HCT116 (cell line): ENCODE data around the gene MCTP2. TPM values are rescaled to one million over a fixed set of nuclear protein-coding genes. Genes with fewer than 3 reads are reported as not detected.

ENCODE experiments used
- ATAC-seq: fragments of 200-7000 bp; cut with Tn5 transposase; 2 replicates; pipeline ENCODE4 v1.9.1; 2020; ENCODE audit warnings: mild to moderate bottlenecking, moderate library complexity
- BruUV-seq: library from RNA; stranded (reverse); fragments of 400-500 nt; replicated peaks from 2 replicates; lab custom pipeline; 2021; lab: Mats Ljungman, UMichigan
- CTCF ChIA-PET: fragments of 300-600 bp; sonication (Branson Sonifier 250); formaldehyde crosslinking; loops from one replicate; lab custom pipeline; 2021; ENCODE audit warnings: antibody characterized with exemption; lab: Charles Lee
- POLR2A ChIA-PET: fragments of 300-600, 350-600 bp; sonication (Branson Sonifier 250); formaldehyde crosslinking; loops from one replicate; lab custom pipeline; 2021; ENCODE audit warnings: antibody characterized with exemption; lab: Charles Lee
- RAD21 ChIA-PET, 2 experiments: fragments of 300-600 bp; sonication (Branson Sonifier 250); formaldehyde crosslinking; loops; one replicate each; lab custom pipeline; 2023; ENCODE audit warnings: low total read pairs in 2 of 2; ENCODE audit not compliant: uncharacterized antibody in 2 of 2, unreplicated experiment in 2 of 2, low non-redundant PET in 1 of 2; lab: Charles Lee
- DNase-seq: peaks from one replicate; pipeline ENCODE4 v3.0.0-alpha.2; 2010; ENCODE audit warnings: low read depth, low spot score
- H2AFZ ChIP-seq: fragments of 200-600 bp; shearing (Covaris generic), sonication (generic); 2 replicates; pipeline ENCODE4 v1.6.1; 2017; ENCODE audit warnings: low read depth, mixed run types, mixed read lengths, antibody characterized with exemption, low read length; ENCODE audit not compliant: poor library complexity, severe bottlenecking
- H3K27ac ChIP-seq: 2 replicates; pipeline ENCODE4 v1.5.1; 2012; ENCODE audit warnings: low read depth, low read length
- H3K27me3 ChIP-seq: fragments of 200-600 bp; sonication (generic); 2 replicates; pipeline ENCODE4 v1.6.1; 2016; ENCODE audit warnings: mixed run types, low read length, mixed read lengths; ENCODE audit not compliant: insufficient read depth
- H3K36me3 ChIP-seq, 2 experiments: fragments of 200-500 bp in 1 of 2; fragments of 200-600 bp in 1 of 2; sonication (Bioruptor generic) in 1 of 2; sonication (generic) in 1 of 2; 2 replicates each; pipeline versions ENCODE4 v1.5.1 to v1.6.1; 2014 to 2016; ENCODE audit warnings: low read length in 2 of 2, inconsistent platforms in 1 of 2, mixed read lengths in 1 of 2, mixed run types in 1 of 2; ENCODE audit not compliant: insufficient read depth in 2 of 2, control insufficient read depth in 1 of 2
- H3K4me1 ChIP-seq, 2 experiments: fragments of 200-600 bp in 1 of 2; sonication (generic) in 1 of 2; 2 replicates each; pipeline versions ENCODE4 v1.5.1 to v1.6.1; 2012 to 2017; ENCODE audit warnings: low read length in 2 of 2, inconsistent platforms in 1 of 2, mild to moderate bottlenecking in 1 of 2, mixed read lengths in 1 of 2, mixed run types in 1 of 2, moderate library complexity in 1 of 2; ENCODE audit not compliant: insufficient read depth in 2 of 2, control insufficient read depth in 1 of 2
- H3K4me2 ChIP-seq: fragments of 200-600 bp; sonication (generic); 2 replicates; pipeline ENCODE4 v1.6.1; 2017; ENCODE audit warnings: mixed run types, low read length, mixed read lengths
- H3K4me3 ChIP-seq, 2 experiments: fragments of 200-600 bp in 1 of 2; sonication (generic) in 1 of 2; replicated peaks in 1 of 2; 2 replicates each; pipeline ENCODE4 v1.5.1; 2011 to 2016; ENCODE audit warnings: low read length in 2 of 2, control low read depth in 1 of 2, low read depth in 1 of 2, mild to moderate bottlenecking in 1 of 2, mixed read lengths in 1 of 2, mixed run types in 1 of 2
- H3K79me2 ChIP-seq: fragments of 200-600 bp; sonication (generic); 2 replicates; pipeline ENCODE4 v1.6.1; 2017; ENCODE audit warnings: mild to moderate bottlenecking, mixed run types, low read length, moderate library complexity, mixed read lengths; ENCODE audit not compliant: insufficient read depth
- H3K9ac ChIP-seq: fragments of 200-600 bp; sonication (generic); 2 replicates; pipeline ENCODE4 v1.6.1; 2016; ENCODE audit warnings: low read length, mixed read lengths
- H3K9me2 ChIP-seq: fragments of 200-600 bp; sonication (generic), shearing (Covaris generic); 2 replicates; pipeline ENCODE4 v1.6.1; 2017; ENCODE audit warnings: mixed run types, mild to moderate bottlenecking, moderate library complexity; ENCODE audit not compliant: insufficient read depth
- H3K9me3 ChIP-seq, 2 experiments: fragments of 200-500 bp in 1 of 2; fragments of 200-600 bp in 1 of 2; sonication (Bioruptor generic) in 1 of 2; sonication (generic) in 1 of 2; 2 replicates each; pipeline ENCODE4 v1.6.1; 2014 to 2017; ENCODE audit warnings: low read length in 2 of 2, mixed read lengths in 2 of 2, inconsistent platforms in 1 of 2, low read depth in 1 of 2, mild to moderate bottlenecking in 1 of 2, mixed run types in 1 of 2, moderate library complexity in 1 of 2; ENCODE audit not compliant: control insufficient read depth in 1 of 2, insufficient read depth in 1 of 2
- H4K20me1 ChIP-seq: fragments of 200-600 bp; sonication (generic), shearing (Covaris generic); 2 replicates; pipeline ENCODE4 v1.6.1; 2017; ENCODE audit warnings: mixed run types, mild to moderate bottlenecking, moderate library complexity; ENCODE audit not compliant: insufficient read depth
- CBX3 ChIP-seq: IDR thresholded peaks from 2 replicates; pipeline ENCODE4 v1.6.1; 2012; ENCODE audit warnings: low read depth
- CTCF ChIP-seq, 3 experiments: fragments of 200-600 bp in 1 of 3; sonication (generic) in 1 of 3; IDR thresholded peaks in 2 of 3; conservative IDR thresholded peaks in 1 of 3; 2 replicates each; pipeline ENCODE4 v1.5.1; 2012 to 2017; ENCODE audit warnings: low read depth in 2 of 3, low read length in 2 of 3, antibody characterized with exemption in 1 of 3, borderline replicate concordance in 1 of 3, control low read depth in 1 of 3, mild to moderate bottlenecking in 1 of 3, mixed read lengths in 1 of 3, mixed run types in 1 of 3, moderate library complexity in 1 of 3; ENCODE audit not compliant: insufficient read depth in 1 of 3
- EGR1 ChIP-seq: IDR thresholded peaks from 2 replicates; pipeline ENCODE4 v1.6.1; 2012; ENCODE audit warnings: low read depth
- JUND ChIP-seq: IDR thresholded peaks from 2 replicates; pipeline ENCODE4 v1.6.1; 2012
- POLR2A ChIP-seq: IDR thresholded peaks from 2 replicates; pipeline ENCODE4 v1.7.0; 2011; ENCODE audit warnings: borderline replicate concordance; ENCODE audit not compliant: insufficient read depth, insufficient read length; ENCODE audit errors: extremely low read depth
- REST ChIP-seq: IDR thresholded peaks from 2 replicates; pipeline ENCODE4 v1.6.1; 2012; ENCODE audit warnings: low read depth
- SP1 ChIP-seq: IDR thresholded peaks from 2 replicates; pipeline ENCODE4 v1.6.1; 2012; ENCODE audit warnings: low read depth
- ZFX ChIP-seq: fragments of 450-650 bp; IDR thresholded peaks from 2 replicates; pipeline ENCODE4 v1.6.1; 2017
- ZNF274 ChIP-seq: fragments of 200-500 bp; sonication (Bioruptor generic); IDR thresholded peaks from 2 replicates; pipeline ENCODE4 v1.6.1; 2014; ENCODE audit warnings: mild to moderate bottlenecking, low read depth, low read length, inconsistent platforms
- intact Hi-C: fragments of 100-400 bp; cut with micrococcal nuclease; formaldehyde crosslinking; loops from 2 replicates; pipeline ENCODE4 v1.10.0; 2022
- total RNA-seq: library from RNA; stranded (reverse); gene quantifications from one replicate; pipeline ENCODE4 v1.2.1, GENCODE V29; 2021; ENCODE audit not compliant: unreplicated experiment

The MCTP2 gene
- total RNA-seq, 1 experiment from 2014 or later: 12.9 TPM

DNA sequence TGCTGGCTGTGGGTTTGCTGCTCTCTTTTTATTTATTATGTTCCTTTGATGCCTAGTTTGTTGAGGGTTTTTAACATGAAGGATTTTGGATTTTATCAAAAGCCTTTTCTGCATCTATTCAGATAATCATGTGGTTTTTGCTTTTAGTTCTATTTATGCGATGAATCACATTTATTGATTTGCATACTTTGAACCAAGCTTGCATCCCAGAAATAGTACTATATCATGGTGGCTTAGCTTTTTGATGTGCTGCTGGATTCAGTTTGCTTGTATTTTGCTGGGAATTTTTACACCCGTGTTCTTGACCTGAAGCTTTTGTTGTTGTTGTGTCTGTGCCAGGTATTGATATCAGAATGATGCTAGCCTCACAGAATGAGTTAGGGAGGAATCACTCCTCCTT lies 48.4 kb downstream of the MCTP2 start:
- Histone ChIP-seq H3K4me3 (no peak overlapping the region), H3K79me2 (no peaks in the 10 kb centered on the region), H3K9ac (no peak overlapping the region), H4K20me1 (no peaks in the 10 kb centered on the region), H2AFZ (no peak overlapping the region), H3K27me3 (no peaks in the 10 kb centered on the region), H3K9me2 (no peaks in the 10 kb centered on the region), H3K9me3 (no peaks in the 10 kb centered on the region), H3K36me3 (no peaks in the 10 kb centered on the region), H3K4me2 (no peak overlapping the region), H3K27ac (no peak overlapping the region), H3K4me1 (no peaks in the 10 kb centered on the region)
- ChIA-PET CTCF (no interaction called here), RAD21 (no interaction called here), POLR2A (no interaction called here)
- DNase-seq: no peak
- intact Hi-C loops: no loop called here
- no TSS peak for BruUV-seq
- ATAC-seq: no peak
- TF ChIP-seq ZFX: no peak
- no peak for TF ChIP-seq CTCF (IDR thresholded peaks at IDR 0.05 in 2 of 3, conservative IDR thresholded peaks at IDR 0.05 in 1 of 3; ENCODE audit: borderline replicate concordance in 1 of 3, insufficient read depth in 1 of 3, low read depth in 2 of 3, low read length in 2 of 3)
- no peak for TF ChIP-seq JUND
- no peak for TF ChIP-seq REST
- TF ChIP-seq CBX3: no peak
- TF ChIP-seq POLR2A: no peak
- no peak for TF ChIP-seq EGR1
- TF ChIP-seq SP1: no peak
- no peak for TF ChIP-seq ZNF274
